Activated CD8-positive, alpha-beta memory T cell treated with anti-CD3 and anti-CD28 coated beads for 48 hours (primary cell): ENCODE results near the gene NYAP1.

ENCODE experiments used
- DNase-seq, 3 experiments: peaks; one replicate each; pipeline ENCODE4 v3.0.0-alpha.2; 2020; ENCODE audit warnings: low read depth in 2 of 3, low spot score in 2 of 3

The NYAP1 gene

GRCh38 chr7:100457033-100457432 lies 26.7 kb upstream of the NYAP1 start:
- DNase-seq = no peak

GRCh38 chr7:100464210-100464660 lies 19.5 kb upstream of the NYAP1 start, which contains the start of gene SPACDR:
TSS of gene SPACDR (minus strand) at chr7:100464260. CDS start at chr7:100464025, 235 bp downstream.
- no peak for DNase-seq

DNA sequence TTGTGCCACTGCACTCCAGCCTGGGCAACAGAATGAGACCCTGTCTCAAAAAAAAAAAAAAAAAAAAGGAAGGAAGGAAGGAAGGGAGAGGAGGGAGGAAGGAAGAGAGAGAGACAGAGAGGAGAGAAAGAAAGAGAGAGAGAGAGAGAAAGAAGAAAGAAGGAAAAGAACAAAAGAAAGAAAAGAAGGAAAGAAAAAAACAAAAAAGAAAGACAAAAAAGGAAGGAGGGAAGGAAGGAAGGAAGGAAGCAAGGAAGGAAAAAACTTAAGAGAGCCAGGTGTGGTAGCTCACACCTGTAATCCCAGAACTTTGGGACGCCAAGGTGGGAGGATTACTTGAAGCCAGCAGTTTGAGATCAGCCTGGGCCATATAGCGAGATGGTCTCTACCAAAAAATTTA lies 18.9 kb upstream of the NYAP1 start:
- DNase-seq = no peak

DNA sequence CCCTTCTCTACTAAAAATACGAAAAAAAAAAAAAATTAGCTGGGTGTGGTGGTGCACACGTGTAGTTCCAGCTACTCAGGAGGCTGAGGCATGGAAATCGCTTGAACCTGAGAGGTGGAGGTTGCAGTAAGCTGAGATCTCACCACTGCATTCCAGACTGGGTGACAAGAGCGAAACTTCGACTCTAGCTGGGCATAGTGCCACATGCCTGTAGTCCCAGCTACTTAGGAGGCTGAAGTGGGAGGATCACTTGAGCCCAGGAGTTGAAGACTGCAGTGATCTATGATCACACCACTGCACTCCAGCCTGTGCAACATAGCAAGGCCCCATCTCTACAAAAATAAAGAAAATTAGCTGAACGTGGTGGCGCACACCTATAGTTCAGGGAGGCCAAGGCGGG lies 18.4 kb upstream of the NYAP1 start:
- DNase-seq = no peak

DNA sequence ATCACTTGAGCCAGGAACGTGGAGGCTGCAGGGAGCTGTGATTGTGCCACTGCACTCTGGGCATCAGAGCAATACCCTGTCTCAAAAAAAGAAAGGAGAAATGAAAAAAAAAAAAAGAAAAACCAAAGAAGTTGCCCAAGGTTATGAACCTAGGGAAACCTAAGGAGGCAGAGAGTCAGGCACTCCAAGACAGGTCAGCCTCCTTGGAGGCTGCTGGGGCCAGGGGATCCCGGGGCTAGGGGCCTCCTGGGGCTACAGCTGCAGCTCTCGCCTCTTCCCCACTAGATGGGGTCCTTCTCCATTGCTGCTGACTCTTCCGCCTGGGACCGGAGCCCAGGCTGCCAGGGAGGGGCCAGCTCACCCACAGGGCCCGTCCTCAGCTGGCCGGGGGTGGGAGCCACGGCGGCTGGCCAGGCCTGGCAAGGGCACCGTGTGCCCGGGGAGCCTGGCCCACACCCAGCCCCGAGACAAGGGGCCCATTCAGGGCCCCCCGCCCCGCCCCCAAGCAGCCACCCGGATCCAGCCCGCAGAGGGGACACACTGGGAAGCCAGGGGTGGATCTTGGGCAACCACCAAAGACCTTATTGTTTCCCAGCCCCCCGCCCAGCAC lies 17.9 kb upstream of the NYAP1 start:
- DNase-seq = no peak

- DNase-seq = no peak
These were observed 16.8 kb upstream of the NYAP1 start for GRCh38 chr7:100466653-100467605.

DNA sequence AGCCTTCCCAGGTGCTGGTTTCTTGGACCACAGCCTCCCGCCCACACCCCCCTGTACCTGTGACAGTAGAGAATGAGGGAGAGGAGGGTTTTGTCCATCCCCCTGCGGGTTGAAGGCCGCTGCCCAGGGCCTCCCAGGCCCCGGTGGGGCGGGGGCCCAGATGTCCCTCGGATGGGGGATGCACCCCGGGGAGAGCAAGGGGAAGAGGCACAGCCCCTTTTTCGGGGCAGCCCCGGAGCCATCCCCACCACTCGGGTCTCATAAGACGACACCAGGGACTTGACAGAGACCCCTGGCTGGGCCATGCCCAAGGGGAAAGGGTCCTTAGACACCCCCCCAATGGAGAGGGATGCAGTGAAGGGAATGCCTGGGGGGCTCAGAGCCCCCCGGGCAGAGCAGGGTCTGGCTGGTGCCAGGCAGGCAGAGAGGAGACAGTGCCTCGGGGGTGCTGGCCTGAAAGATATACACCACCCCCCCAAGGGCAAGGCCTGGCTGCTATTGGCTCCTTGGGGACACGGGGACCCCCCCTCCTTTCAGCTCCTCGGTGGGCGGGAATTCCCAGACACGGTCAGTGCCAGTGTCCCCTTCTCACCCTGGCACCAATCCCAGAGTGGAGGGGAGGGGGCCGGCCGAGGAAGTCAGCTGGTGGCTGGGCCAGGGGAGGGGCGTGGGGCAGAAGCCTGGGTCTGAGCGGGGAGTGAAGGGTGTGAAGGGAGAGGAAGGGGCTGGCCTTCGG lies 15.9 kb upstream of the NYAP1 start:
- DNase-seq = no peak

GRCh38 chr7:100469227-100470044 lies 14.3 kb upstream of the NYAP1 start:
- DNase-seq = peak; percentile 53 to 87 (median 78)

DNA sequence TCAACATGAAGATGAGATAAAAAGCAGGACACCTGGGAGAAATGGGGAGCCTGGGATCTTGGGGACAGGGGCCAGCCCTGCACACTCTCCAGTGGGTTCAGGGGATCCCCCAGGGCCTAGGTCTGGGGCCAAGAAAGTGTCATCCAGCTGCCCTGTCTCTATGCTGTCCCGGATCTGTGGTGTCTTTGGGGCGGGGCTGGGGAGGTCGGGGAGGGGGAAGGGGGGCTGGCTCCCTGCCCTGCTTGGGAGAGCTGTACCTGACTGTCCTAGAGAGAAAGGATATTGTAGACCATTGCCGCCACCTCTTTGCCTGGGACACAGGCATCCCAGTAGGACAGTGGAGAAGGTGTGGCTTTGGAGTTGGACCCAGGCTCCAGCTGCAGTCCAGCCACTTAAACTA lies 12.7 kb upstream of the NYAP1 start:
- DNase-seq = no peak

GRCh38 chr7:100472121-100472851 lies 11.4 kb upstream of the NYAP1 start:
- no peak for DNase-seq

- DNase-seq = no peak
These were observed 10.8 kb upstream of the NYAP1 start for GRCh38 chr7:100472854-100473499.

GRCh38 chr7:100475549-100475948 lies 8.2 kb upstream of the NYAP1 start:
- peak in 1 of 3 experiments; percentile 15 for DNase-seq

GRCh38 chr7:100476101-100476780 lies 7.5 kb upstream of the NYAP1 start:
- no peak for DNase-seq

GRCh38 chr7:100476903-100477870 lies 6.5 kb upstream of the NYAP1 start:
- peak in 1 of 3 experiments; percentile 15 for DNase-seq

DNA sequence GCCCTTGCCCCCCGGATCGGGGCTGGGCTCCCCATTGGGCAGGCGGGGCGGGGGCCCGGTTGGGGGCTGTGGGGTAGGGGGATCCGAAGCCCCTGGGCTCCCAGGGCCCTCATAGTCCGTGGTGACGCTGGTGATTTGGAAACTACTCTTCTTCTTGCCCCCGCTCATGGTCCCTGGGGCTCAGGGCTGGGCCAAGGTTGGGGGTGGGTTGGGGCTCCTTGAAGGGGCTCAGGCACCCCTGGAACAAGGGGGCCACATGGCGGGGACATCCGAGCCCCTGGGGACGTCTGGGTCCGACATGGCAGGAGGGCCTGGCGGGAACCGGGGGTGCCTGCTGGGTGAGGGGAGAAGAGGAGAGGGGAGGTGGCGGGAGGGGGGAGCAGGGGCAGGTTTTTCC lies 5.9 kb upstream of the NYAP1 start:
- no peak for DNase-seq

- DNase-seq = peak; percentile 73 to 81 (median 77)
These were observed 4.6 kb upstream of the NYAP1 start, which contains the start of gene TSC22D4 for GRCh38 chr7:100478958-100479660. TSS of gene TSC22D4 (minus strand) at chr7:100479214. CDS start at chr7:100478038, 1,176 bp downstream.

DNA sequence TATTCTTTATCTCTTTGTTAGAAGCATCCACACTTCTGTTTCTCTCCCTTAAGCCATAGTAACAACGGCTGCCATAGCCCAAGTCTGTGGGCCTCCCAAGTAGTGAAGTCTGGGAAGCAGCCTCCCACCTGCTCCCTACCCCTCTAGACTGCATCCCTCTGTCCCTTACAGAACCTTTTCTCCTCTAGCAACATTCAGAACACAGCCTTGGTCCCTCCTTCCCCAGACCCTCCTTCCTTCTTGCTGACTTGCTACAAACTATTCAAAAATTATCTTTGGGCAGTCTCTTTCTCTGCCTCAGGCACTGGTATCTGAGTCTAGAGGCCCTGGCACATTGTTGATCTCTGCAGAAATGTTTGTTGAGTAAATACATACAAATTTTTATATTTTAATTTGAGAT lies 2.3 kb upstream of the NYAP1 start:
- DNase-seq = no peak
